GM23338 (cell line): ENCODE measurements around the gene MYNN.

Experiments used
- CREB1 ChIP-seq: fragments of 250-450 bp; sonication (Bioruptor Pico); IDR thresholded peaks from 2 replicates; pipeline ENCODE4 v1.5.0; 2020; ENCODE audit warnings: low read depth, mild to moderate bottlenecking, moderate library complexity
- EZH2 ChIP-seq: fragments of 200-600 bp; sonication (generic); IDR thresholded peaks from one replicate; pipeline ENCODE4 v1.8.0; 2017; ENCODE audit warnings: antibody characterized with exemption, mild to moderate bottlenecking, low read depth; ENCODE audit not compliant: unreplicated experiment
- POLR2AphosphoS5 ChIP-seq: IDR thresholded peaks from 2 replicates; pipeline ENCODE4 v1.6.1; 2016; ENCODE audit warnings: antibody characterized with exemption, low read depth
- REST ChIP-seq: IDR thresholded peaks from one replicate; pipeline ENCODE4 v1.6.1; 2018; ENCODE audit warnings: antibody characterized with exemption; ENCODE audit not compliant: unreplicated experiment
- ZNF114 ChIP-seq: fragments of 250-450 bp; sonication (Bioruptor Pico); IDR thresholded peaks from 2 replicates; pipeline ENCODE4 v1.5.0; 2020; ENCODE audit warnings: mild to moderate bottlenecking, moderate library complexity
- ZNF331 ChIP-seq: fragments of 250-450 bp; sonication (Bioruptor Pico); IDR thresholded peaks from 2 replicates; pipeline ENCODE4 v1.5.0; 2020; ENCODE audit warnings: low read depth, mild to moderate bottlenecking, moderate library complexity
- TF ChIP-seq, protein P1 (sequence below), 2 experiments: fragments of 200-600 bp in 1 of 2; sonication (generic) in 1 of 2; conservative IDR thresholded peaks; 2 replicates each; pipeline versions ENCODE4 v1.5.1 to v1.6.1; 2016 to 2017; ENCODE audit warnings: antibody characterized with exemption in 2 of 2, low read depth in 2 of 2, mild to moderate bottlenecking in 2 of 2, moderate library complexity in 1 of 2

DNA sequence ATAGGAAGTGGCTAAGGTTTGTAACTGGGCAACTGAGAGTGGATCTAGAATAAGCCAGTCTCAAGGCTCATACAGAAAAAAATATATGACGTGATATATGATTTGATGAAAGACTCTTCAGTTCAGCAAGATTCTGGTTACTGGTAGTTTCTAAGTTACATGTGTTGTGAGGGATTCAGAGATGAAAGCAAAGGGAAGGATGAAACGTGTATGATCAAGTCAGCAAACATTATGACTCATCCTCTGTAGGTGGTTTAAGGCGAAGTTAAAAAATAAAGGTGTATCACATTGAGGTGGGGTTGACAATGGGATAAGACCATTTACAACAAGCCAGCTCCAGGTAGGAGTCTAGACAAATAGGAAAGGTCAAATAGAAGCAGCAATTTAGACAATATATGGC is 24.5 kb upstream of the MYNN start:
- TF ChIP-seq, protein P1, sequence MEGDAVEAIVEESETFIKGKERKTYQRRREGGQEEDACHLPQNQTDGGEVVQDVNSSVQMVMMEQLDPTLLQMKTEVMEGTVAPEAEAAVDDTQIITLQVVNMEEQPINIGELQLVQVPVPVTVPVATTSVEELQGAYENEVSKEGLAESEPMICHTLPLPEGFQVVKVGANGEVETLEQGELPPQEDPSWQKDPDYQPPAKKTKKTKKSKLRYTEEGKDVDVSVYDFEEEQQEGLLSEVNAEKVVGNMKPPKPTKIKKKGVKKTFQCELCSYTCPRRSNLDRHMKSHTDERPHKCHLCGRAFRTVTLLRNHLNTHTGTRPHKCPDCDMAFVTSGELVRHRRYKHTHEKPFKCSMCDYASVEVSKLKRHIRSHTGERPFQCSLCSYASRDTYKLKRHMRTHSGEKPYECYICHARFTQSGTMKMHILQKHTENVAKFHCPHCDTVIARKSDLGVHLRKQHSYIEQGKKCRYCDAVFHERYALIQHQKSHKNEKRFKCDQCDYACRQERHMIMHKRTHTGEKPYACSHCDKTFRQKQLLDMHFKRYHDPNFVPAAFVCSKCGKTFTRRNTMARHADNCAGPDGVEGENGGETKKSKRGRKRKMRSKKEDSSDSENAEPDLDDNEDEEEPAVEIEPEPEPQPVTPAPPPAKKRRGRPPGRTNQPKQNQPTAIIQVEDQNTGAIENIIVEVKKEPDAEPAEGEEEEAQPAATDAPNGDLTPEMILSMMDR (conservative IDR thresholded peaks at IDR 0.05; ENCODE audit: low read depth in 2 of 2): no peak
- TF ChIP-seq POLR2AphosphoS5 (no peak), ZNF114 (CRISPR knock-in tag) (no peak), REST (no peak), ZNF331 (CRISPR knock-in tag) (no peak), CREB1 (CRISPR knock-in tag) (no peak), EZH2 (no peak)
